HG03095 (cell line): Measurements from ENCODE around the gene RABEP1.
A peak's percentile ranks its signal among the peaks of the same experiment; 100 is the strongest.
"Not testable (repeated sequence)": the region's sequence is repeated elsewhere in the genome, so short reads cannot be mapped to it uniquely, and the experiment has no call there.

Experiments used
- ATAC-seq: cut with Tn5 transposase; IDR thresholded peaks from one replicate; pipeline ENCODE4 v1.9.1; 2021; ENCODE audit warnings: moderate library complexity; ENCODE audit not compliant: unreplicated experiment

The RABEP1 gene

GRCh38 chr17:5418858-5419355, 136.8 kb downstream of the RABEP1 start:
- ATAC-seq: peak; percentile 38

GRCh38 chr17:5419356-5419958, 137.4 kb downstream of the RABEP1 start, which contains the start of gene NUP88:
Gene NUP88, minus strand, starts transcription at chr17:5419662. Its CDS starts 12 bp downstream, at chr17:5419650.
- ATAC-seq: peak; percentile 67

- ATAC-seq: peak; percentile 61
These were observed 138.0 kb downstream of the RABEP1 start, which contains the start of gene RPAIN for GRCh38 chr17:5419959-5420653. Gene RPAIN, plus strand, starts transcription at chr17:5420182. Its CDS starts 29 bp downstream, at chr17:5420211.

GRCh38 chr17:5422505-5422904, 140.4 kb downstream of the RABEP1 start:
- ATAC-seq: no peak

- ATAC-seq: no peak
These were observed 142.8 kb downstream of the RABEP1 start for GRCh38 chr17:5424909-5425308.

GRCh38 chr17:5425826-5426225, 143.7 kb downstream of the RABEP1 start:
- no peak for ATAC-seq

GRCh38 chr17:5429191-5429887, 147.3 kb downstream of the RABEP1 start:
- ATAC-seq: no peak

GRCh38 chr17:5430413-5430999, 148.4 kb downstream of the RABEP1 start:
- no peak for ATAC-seq

- ATAC-seq: not testable (repeated sequence)
These were observed 149.2 kb downstream of the RABEP1 start for GRCh38 chr17:5431234-5431633.

GRCh38 chr17:5431949-5432556, 150.0 kb downstream of the RABEP1 start:
- ATAC-seq: no peak

- ATAC-seq: no peak
These were observed 152.9 kb downstream of the RABEP1 start for GRCh38 chr17:5434984-5435383.
